HG03575 (cell line): ENCODE results near the gene MEGF11.

Experiments used
- ATAC-seq: cut with Tn5 transposase; IDR thresholded peaks from one replicate; pipeline ENCODE4 v1.9.1; 2021; ENCODE audit not compliant: unreplicated experiment, insufficient number of reproducible peaks, low FRiP score; ENCODE audit errors: extremely low read depth

MEGF11 gene

DNA sequence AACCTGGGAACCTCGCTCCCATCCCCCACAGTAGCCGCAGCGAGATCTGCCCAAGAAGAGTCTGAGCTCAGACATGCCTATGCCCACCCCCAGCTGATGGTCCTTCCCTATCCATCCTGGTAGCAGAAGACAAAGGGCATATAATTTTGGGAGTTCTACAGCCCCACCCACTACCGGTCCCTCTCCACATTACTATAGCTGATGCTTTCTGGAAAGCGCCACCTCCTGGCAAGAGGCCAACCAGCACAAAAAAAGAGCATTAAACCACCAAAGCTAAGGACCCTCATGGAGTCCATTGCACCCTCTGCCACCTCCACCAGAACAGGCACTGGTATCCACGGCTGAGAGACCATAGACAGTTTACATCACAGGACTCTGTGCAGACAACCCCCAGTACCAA, 168.4 kb downstream of the MEGF11 start:
- no peak for ATAC-seq

DNA sequence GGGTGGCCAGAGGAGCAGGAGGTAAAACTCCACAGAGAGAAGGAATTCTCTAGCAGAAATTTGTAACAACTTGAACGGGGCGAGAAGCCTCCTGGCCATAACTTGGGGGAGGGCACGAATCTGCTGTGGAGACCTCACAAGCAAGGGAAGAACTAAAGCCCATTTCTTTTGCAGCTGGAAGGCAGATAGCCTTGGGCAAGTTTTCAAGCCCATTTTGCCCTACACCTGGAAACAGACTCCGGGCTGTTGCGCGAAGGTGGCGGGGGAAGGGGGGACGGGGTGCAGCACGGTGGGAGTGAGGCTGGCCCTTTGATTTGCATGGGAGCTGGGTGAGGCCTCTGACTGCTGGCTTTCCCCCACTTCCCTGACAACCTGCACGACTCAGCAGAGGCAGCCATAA, 168.8 kb downstream of the MEGF11 start:
- no peak for ATAC-seq

DNA sequence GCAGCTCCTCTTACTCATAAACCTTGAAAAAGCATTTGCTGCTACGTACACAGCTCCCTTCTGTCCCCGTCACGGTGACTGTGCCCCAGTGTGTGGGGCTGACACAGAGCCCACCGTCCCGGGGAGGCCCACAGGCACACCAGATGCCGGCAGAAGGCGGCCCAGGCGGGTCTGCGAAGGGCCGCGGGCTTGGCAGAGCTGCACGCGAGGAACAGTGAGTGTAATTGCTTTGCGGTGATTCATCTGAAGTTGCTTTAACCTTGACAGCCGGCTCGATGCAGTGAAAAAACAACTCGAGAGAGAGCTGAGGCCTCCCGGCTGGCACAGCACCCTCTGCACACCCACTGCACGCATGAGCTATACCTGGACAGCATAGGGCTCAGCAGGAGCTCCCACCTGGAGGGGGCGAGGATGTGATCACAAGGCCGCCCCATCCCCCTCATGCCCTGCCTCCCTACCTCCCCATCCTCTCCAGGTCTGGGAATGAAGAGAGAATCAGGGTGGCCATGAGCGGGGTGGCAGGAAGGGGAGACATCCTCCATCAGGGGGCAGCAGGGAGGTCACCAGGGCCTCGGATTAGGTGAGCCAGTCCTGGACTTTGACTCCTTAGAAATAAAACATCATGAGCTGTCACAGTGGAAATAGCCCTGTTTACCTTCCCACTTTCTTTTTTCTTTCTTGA, 172.7 kb downstream of the MEGF11 start:
- ATAC-seq = no peak

DNA sequence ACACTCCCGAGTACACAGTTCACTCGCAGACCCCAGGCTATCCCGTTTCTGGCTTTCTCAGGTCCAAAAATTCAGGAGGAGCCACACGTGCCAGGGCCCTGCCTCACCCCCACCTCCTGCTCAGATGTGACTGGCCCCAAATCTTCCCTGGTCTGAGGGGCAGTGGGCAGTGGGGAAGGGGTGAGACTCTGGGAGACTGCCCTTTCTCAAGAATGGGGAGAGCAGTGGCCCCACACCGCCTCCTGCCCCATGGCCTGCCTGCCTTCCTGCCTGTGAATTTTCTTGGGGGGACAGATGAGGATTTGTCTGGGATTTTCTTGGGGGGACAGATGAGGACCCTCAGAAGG, 174.6 kb downstream of the MEGF11 start:
- ATAC-seq = no peak

DNA sequence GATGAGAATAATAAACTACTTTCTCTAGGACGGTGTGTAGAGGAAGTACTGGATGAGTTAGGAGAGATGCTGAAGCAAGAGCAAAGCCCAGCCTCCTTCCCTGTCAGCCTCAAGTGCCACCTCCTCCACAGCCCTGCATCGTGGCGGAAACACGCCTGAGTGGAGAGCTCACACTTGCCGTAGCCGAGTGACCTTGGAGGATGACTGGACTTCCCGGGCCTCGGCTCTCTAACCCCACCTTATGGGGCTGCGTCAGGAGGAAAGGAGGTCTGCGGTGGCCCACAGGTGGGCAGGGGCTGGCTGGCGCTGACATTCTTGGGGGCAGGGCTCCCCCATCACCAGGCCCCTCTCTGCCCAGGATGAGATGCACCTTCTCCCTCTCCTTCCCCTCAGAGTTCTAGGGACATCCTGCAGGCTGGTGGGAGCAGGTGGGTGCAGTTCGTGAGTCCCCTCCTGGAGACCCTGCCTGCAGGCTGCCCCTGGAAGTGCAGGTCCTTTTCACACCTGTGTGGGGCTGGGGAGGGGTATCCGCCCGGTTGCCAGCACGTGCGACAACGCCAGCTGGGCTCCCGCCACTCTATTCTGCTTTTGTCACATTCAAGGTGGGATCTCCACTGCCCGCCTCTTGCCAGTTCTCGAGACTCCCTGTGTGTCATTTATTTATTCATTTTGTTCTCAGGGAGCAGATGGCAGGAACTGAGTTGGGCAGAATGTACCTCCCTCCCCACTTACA, 175.2 kb downstream of the MEGF11 start:
- ATAC-seq = no peak

DNA sequence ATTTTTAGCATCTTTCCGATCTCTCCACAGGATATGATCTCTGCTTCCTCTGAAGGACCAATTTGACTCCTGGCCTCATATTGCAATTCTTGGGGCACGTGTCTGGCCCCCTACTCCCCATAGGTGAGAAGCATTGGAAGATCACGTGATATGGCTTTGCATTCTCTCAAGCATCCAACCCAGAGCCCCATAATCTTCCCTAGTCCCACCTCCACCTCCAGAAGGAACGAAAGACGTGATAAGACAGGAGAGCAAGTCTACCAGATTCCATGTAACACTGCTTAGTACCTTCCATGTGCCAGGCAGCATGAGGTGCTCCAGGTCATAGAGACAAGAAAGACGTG, 176.3 kb downstream of the MEGF11 start:
- ATAC-seq = no peak

DNA sequence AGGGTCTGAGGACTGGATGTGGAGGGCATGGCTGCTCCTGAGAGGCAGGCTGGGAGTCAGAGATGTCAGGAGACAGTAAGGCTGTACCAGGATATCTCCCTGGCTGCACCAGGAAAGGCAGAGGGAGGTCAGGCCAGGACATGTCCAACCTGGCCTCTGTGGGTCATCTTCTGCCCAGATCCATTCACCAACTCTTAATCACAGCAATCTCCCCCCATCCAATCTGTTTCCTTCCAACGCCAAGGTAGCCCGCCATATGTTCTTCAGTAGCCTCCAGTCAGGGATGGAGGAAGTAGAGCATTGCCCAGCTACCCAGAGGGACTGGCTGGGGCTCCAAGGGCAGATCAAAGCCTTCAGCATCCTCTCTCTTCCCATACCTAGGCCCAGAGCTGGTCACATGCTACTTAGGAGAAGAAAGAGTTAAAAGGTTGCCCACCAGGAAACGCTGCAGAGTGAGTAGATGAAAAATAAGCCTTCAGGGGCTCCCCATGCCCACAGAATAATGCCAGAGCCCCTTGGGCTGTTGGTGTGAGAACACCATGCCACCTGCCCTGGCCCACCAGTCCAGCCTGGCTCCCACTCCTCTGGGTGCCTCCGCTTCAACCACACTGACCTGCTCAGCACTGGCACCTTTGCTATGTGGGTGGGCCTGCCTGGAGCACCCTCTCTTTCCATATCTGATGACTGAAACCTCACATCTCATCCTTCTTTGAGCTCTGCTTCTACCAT, 176.8 kb downstream of the MEGF11 start:
- no peak for ATAC-seq

DNA sequence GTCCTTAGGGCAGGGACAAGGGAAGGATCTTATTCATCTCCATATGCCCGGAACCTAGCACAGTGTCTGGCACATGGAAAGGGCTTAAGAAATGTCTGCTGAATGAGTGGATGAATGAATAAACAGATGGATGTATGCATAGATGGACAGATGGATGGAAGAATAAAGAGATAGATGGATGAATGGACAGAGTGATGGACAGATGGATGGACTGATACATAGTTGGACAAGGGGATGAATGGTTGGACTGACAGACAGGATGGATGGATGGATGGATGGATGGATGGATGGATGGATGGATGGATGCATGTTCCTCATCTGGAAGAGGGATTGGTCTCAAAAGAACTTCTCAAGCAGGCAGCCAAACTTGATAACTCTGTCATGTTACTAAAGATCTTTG, 177.6 kb downstream of the MEGF11 start:
- ATAC-seq = no peak

DNA sequence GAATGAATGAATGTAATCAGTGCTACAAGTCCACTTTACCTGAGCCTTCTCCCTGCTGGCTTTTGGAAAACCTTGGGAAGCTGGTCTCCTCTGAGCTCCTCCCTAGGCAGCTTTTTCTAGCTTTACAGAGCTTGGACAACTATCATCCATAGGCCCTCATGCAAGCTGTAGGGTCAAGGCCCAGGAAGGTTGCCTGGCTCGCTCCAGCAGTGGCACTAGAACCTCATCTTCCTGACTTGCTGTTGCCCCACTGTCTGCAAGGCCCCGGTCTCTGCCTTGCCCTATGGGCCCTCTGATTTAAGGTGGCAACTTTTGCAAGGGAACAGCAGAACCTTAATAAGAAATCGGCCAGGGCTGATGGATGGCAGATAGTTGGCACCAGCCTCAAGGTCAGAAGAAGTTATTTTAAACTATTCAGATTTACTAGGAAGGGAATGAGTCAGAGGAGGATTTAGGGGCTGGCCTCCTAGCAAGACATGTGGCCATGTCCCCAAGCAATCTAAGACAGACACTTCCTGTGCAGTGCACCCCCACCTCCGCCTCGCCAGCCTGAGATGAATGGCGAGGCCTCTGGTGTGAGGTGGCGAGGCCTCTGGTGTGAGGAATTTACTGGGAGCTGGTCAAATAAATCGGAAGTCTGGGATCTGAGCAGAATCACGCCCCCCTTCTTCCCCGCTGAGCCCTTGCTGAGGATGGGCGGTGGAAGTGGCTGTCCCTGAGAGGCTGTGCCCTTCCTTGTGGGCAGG, 180.8 kb downstream of the MEGF11 start:
- ATAC-seq = no peak

DNA sequence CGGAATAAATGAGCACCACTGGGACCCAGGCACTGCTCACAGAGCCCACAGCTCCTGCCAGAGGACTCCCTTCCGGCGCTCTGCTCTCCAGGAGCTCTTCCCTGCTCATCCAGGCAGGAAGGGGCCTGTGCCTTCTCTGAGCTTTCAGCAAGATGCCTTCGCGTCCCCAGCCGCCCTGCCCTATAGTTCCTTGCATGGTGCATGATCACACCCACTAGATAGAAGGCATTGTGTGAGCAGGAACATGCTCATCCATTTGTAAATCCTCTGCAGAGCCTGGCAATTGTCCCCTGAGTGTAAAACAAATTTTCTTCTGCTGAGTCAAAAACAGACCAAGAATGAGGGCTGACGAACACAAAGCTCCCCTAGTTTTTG, 181.6 kb downstream of the MEGF11 start:
- no peak for ATAC-seq

DNA sequence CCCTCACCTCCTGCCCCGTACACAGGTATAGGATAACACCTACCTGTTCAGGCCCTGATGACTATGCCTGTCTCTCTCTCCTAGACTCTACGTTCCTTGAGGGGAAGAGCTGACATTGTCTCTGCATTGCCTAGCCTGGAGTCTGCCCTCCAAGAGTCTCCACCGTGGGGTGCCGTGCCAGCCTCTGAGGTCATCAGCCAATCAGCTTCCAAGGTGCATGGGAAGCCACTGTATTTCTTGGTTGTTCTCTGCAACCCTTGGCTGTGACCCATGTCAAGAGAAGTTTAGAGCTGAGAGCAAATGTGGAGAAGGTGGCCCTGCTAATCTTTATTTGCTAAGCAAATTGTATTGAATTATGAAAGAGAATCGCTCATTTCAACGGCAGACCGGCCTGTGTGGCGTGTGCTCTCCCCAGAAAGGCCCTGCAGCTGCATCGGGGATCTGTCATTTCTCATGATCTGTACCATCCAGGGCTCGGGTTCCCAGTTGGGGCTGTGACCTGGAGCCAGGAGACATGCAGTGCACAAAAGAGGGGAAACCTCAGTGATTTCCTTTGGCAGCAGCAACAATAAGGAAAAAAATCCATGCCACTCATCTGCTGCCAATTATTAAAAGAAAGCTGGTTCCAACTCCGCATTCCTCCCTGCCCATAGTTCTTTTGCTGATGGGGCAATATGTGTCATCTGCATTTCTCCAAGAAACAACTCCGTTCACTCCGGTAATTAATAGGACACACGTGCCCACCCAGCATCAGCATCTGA, 182.2 kb downstream of the MEGF11 start:
- ATAC-seq = no peak

DNA sequence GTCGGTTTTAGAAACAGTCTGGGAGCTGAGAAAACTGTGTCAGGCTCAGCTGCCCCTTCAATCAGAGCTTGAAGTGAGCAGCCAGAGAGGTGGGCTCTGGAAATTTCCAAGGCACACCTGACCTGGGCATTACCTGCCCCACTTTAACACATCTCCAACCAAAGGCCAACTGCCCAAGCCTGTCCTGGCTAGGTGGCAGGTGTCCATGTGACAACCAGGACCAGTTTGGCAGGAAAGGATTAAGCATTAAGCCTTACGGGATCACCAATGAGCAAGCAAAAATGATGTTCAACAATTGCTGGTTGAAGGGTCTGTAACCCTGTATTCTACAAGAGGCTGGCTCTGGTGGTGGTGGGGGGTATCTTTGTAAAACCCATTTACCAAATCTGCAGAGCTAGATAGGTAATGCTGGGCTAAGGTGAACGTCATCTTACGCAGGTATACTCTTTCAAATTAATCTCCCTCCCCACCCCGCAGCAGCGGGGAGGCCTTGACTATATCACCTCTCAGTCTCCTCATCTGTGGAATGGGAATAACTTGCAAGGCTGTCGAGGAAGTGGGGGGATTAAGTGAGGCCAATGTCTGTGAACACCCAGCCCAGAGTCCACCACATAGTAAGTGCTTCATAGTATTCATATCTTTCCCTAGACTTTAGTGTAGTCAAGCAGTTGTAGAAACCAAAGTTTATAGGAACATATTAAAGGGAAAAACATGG, 183.2 kb downstream of the MEGF11 start:
- no peak for ATAC-seq

DNA sequence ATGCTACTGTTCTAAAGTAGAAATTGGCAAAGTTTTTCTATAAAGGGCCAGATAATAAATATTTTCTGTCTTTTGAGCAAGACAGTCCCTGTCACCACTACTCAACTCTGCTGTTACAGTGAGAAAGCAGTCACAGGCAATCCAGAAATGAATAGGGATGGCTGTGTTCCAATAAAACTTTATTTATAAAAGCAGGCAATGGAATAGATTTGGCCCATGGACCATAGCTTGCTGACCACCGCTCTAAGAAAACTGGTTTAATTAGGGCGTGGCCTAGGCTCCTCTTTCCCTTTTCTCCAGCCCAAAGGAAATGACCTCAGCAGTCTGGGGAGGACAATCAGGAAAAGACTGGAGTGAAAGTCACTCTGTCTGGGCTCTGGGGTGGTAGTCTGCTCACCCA, 183.8 kb downstream of the MEGF11 start:
- no peak for ATAC-seq

DNA sequence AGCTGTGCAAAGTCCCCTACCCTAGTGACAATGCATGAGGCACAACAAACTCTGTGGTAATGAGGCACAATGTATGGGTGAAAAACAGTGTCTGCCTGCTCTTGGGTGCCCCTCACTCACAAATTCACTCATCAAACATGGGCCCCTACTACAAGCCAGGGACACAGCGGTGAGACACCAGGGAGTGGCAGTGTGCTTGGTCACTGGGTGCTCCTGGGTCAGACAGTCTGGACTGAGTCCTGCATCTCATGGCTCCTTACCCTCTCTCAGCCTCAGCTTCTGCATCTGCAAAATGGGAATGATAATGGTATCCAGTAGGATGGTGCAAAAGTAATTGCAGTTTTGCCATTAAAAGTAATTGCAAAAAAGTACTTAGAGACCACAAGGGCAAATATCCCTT, 184.7 kb downstream of the MEGF11 start:
- no peak for ATAC-seq

DNA sequence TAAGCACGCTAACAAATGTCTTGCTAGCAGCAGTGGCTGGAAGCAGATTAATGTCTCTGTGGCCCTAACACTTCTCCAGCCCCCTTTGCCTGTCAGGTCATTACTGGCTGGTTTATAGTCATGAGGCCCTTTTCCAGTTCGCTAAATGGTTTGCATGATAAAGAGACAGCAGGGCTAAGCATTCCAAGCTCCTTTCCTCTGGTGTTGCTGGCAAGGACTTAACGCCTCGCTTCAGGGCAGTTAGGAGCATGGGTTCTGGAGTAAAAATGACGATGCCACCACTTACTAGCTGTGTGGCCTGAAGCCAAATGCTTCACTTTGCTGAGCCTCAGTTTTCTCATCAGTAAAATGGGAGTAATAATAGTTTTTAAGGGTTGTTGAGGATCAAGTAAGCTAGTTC, 185.9 kb downstream of the MEGF11 start:
- ATAC-seq = no peak

DNA sequence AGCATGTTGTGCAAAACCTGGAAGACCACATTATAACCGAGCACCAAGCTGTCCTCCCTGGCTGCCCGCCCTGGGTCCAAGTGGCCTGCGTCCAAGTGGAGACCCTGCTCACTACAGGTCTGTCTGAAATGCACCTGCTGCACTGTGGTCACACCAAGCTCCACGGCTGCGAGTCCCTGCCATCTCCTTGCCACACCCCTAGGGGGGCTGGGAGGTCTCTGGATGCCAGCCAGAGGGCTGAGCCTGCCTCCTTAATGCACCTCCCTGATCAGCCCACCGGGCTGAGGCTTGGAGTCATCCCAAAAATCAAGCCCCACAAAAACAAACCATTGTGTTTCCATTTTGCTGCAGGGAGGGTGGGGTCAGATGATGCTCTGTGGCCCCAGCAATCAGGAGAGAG, 187.1 kb downstream of the MEGF11 start:
- ATAC-seq = no peak

DNA sequence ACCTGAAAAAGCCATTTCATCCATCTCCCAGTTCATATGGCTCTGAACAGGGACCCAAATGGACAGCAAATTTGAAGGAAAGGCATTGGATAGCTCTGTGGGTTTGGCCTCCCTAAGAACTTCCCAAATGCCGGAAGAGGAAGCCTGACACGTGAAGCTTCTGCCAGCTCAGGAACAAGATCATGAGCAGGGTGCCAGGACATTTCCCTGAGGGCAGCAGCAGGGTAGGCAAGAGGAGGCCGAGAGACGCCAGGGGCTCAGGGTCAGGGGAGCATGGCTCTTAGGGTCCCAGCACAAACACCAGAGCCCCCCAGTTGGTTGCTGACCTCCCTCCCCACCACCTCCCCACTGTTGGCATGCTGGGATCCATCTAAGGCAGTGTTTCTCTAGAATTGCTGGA, 187.5 kb downstream of the MEGF11 start:
- no peak for ATAC-seq

DNA sequence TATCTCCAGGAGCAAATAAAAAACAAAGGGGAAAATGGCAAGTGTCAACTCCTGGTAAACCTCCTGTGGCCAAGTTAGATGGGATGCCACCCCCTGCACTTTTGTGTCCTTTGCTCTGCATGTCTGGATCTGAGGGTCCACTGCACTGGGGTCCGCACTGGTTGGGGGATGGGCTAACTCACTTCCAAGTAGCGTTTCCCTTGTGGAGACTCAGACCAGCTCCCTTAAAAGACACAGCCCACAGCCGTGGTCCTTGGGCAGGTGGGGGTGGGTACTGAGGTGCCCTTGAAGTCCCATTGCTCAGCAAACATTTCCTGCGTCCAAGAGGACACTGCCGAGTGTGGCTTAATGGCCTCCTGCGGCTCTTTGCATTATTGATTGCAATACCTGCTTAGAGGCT, 188.2 kb downstream of the MEGF11 start:
- ATAC-seq = no peak

DNA sequence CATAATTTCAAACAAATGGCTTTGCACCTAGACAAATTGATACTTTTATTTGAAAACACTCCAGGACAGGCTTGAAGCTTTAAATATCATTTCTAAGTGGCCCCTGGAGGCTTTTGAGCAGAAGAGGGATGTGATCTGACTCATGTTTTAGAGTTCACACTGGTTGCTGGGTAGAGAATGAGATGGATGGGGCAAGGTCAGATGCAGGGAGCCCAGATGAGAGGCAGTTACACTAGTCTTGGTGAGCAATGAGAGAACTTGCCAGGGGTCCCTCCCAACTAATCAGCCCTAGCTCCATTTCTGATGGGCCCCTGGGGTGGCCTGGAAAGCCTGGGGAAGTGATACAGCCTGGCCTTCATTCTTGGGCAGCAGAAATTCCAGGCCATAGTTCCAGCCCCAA, 190.4 kb downstream of the MEGF11 start:
- no peak for ATAC-seq
